Panc1 (cell line): ENCODE results near the gene S100A16.

Experiments
- CTCF ChIP-seq: fragments of 450-650 bp; IDR thresholded peaks from 2 replicates; pipeline ENCODE4 v1.5.1; 2017; ENCODE audit warnings: mild to moderate bottlenecking
- POLR2AphosphoS5 ChIP-seq: IDR thresholded peaks from 2 replicates; pipeline ENCODE4 v1.6.1; 2012; ENCODE audit warnings: mild to moderate bottlenecking, low read depth, low read length, moderate library complexity
- REST ChIP-seq, 2 experiments: IDR thresholded peaks; 2 replicates each; pipeline ENCODE4 v1.6.1; 2011 to 2012; ENCODE audit warnings: low read depth in 2 of 2, control low read depth in 1 of 2, low read length in 1 of 2, mild to moderate bottlenecking in 1 of 2, moderate library complexity in 1 of 2; ENCODE audit not compliant: insufficient read depth in 1 of 2
- SIN3A ChIP-seq: IDR thresholded peaks from 2 replicates; pipeline ENCODE4 v1.6.1; 2012; ENCODE audit warnings: low read depth, mild to moderate bottlenecking, low read length, moderate library complexity, borderline replicate concordance; ENCODE audit not compliant: insufficient read depth
- TCF7L2 ChIP-seq: IDR thresholded peaks from 2 replicates; pipeline ENCODE4 v1.6.1; 2011; ENCODE audit warnings: mild to moderate bottlenecking, low read depth, low read length, inconsistent platforms

GRCh38 chr1:153592748-153593147 lies 20.2 kb downstream of the S100A16 start:
- TF ChIP-seq POLR2AphosphoS5 = no peak
- no peak for TF ChIP-seq CTCF
- no peak for TF ChIP-seq REST (IDR thresholded peaks at IDR 0.05; ENCODE audit: insufficient read depth in 1 of 2, low read depth in 2 of 2, low read length in 1 of 2)
- no peak for TF ChIP-seq TCF7L2
- no peak for TF ChIP-seq SIN3A
